GM21723 (cell line): ENCODE measurements around the gene DAB2IP.
"Not testable (repeated sequence)": the region's sequence is repeated elsewhere in the genome, so short reads cannot be mapped to it uniquely, and the experiment has no call there.

Source experiments
- ATAC-seq: cut with Tn5 transposase; IDR thresholded peaks from one replicate; pipeline ENCODE4 v1.9.1; 2021; ENCODE audit warnings: mild to moderate bottlenecking, moderate library complexity; ENCODE audit not compliant: unreplicated experiment

The DAB2IP gene

GRCh38 chr9:121785673-121786542, 134.5 kb downstream of the DAB2IP start:
- no peak for ATAC-seq

GRCh38 chr9:121786543-121786948, 135.1 kb downstream of the DAB2IP start:
- ATAC-seq: no peak

- ATAC-seq: no peak
Measured at GRCh38 chr9:121786998-121787422, 135.6 kb downstream of the DAB2IP start.

- no peak for ATAC-seq
Measured at GRCh38 chr9:121788686-121789366, 137.4 kb downstream of the DAB2IP start.

- no peak for ATAC-seq
Measured at GRCh38 chr9:121790841-121791240, 139.4 kb downstream of the DAB2IP start.

GRCh38 chr9:121792476-121792875, 141.0 kb downstream of the DAB2IP start:
- not testable (repeated sequence) for ATAC-seq

- ATAC-seq: not testable (repeated sequence)
Measured at GRCh38 chr9:121794334-121794733, 142.9 kb downstream of the DAB2IP start.

- ATAC-seq: no peak
Measured at GRCh38 chr9:121797081-121797480, 145.6 kb downstream of the DAB2IP start.

GRCh38 chr9:121798941-121799340, 147.5 kb downstream of the DAB2IP start:
- no peak for ATAC-seq

GRCh38 chr9:121800376-121800775, 148.9 kb downstream of the DAB2IP start:
- ATAC-seq: no peak

GRCh38 chr9:121801579-121801978, 150.1 kb downstream of the DAB2IP start:
- no peak for ATAC-seq

- ATAC-seq: no peak
Measured at GRCh38 chr9:121802753-121803152, 151.3 kb downstream of the DAB2IP start.

- no peak for ATAC-seq
Measured at GRCh38 chr9:121807069-121807822, 155.8 kb downstream of the DAB2IP start.

GRCh38 chr9:121807823-121808278, 156.4 kb downstream of the DAB2IP start:
- ATAC-seq: no peak

GRCh38 chr9:121808781-121809180, 157.3 kb downstream of the DAB2IP start:
- ATAC-seq: no peak

- no peak for ATAC-seq
Measured at GRCh38 chr9:121809356-121810050, 158.1 kb downstream of the DAB2IP start.

GRCh38 chr9:121810489-121810888, 159.1 kb downstream of the DAB2IP start:
- ATAC-seq: no peak

- ATAC-seq: no peak
Measured at GRCh38 chr9:121811140-121811539, 159.7 kb downstream of the DAB2IP start.

- no peak for ATAC-seq
Measured at GRCh38 chr9:121811751-121812150, 160.3 kb downstream of the DAB2IP start.

GRCh38 chr9:121812159-121812735, 160.8 kb downstream of the DAB2IP start:
- ATAC-seq: no peak
